WI38 (cell line): ENCODE measurements around the gene KLHL29.

Experiments used
- H3K4me3 ChIP-seq: 2 replicates; pipeline ENCODE4 v1.5.1; 2011; ENCODE audit warnings: low read depth, mild to moderate bottlenecking, control low read depth, low read length
- TF ChIP-seq, protein P1 (sequence below): IDR thresholded peaks from 2 replicates; pipeline ENCODE4 v1.5.1; 2012; ENCODE audit warnings: low read depth, mild to moderate bottlenecking, control low read depth, low read length

KLHL29 gene

GRCh38 chr2:23397478-23397877 lies 12.5 kb downstream of the KLHL29 start:
- no peak overlapping the region for H3K4me3 ChIP-seq
- TF ChIP-seq, protein P1, sequence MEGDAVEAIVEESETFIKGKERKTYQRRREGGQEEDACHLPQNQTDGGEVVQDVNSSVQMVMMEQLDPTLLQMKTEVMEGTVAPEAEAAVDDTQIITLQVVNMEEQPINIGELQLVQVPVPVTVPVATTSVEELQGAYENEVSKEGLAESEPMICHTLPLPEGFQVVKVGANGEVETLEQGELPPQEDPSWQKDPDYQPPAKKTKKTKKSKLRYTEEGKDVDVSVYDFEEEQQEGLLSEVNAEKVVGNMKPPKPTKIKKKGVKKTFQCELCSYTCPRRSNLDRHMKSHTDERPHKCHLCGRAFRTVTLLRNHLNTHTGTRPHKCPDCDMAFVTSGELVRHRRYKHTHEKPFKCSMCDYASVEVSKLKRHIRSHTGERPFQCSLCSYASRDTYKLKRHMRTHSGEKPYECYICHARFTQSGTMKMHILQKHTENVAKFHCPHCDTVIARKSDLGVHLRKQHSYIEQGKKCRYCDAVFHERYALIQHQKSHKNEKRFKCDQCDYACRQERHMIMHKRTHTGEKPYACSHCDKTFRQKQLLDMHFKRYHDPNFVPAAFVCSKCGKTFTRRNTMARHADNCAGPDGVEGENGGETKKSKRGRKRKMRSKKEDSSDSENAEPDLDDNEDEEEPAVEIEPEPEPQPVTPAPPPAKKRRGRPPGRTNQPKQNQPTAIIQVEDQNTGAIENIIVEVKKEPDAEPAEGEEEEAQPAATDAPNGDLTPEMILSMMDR = no peak

DNA sequence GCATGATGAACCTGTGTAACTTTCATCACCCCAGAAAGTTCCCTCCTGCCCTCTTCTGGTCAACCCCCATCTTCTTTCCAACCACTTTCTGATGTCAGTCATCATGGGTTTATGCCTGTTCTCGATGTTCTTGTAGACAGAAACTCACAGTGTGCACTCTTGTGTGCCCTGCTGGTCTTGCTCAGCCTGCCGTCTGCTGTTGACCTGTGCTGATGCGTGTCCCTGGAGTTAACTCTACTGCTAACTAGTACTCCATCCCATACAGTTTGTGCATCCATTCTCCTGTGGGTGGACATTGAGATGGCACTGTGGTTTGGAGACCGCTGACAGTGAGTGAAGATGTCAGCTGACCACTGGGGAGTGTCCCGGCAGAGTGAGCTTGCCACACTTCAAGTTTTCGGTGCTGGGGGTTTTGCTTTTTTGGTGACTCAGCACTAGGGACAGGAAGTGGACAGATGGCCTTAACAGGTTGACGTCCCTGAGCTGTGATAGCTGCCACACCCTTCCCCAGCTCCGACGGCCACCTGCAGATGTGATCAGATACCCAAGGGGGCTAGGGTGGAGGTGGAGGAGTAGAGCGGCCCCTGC lies 14.8 kb downstream of the KLHL29 start:
- TF ChIP-seq, protein P1 = no peak

GRCh38 chr2:23400703-23401102 lies 15.7 kb downstream of the KLHL29 start:
- H3K4me3 ChIP-seq = no peak overlapping the region
- TF ChIP-seq, protein P1 = no peak

More for the DNA sequence above, 14.8 kb downstream of the KLHL29 start:
- H3K4me3 ChIP-seq = no peak overlapping the region

DNA sequence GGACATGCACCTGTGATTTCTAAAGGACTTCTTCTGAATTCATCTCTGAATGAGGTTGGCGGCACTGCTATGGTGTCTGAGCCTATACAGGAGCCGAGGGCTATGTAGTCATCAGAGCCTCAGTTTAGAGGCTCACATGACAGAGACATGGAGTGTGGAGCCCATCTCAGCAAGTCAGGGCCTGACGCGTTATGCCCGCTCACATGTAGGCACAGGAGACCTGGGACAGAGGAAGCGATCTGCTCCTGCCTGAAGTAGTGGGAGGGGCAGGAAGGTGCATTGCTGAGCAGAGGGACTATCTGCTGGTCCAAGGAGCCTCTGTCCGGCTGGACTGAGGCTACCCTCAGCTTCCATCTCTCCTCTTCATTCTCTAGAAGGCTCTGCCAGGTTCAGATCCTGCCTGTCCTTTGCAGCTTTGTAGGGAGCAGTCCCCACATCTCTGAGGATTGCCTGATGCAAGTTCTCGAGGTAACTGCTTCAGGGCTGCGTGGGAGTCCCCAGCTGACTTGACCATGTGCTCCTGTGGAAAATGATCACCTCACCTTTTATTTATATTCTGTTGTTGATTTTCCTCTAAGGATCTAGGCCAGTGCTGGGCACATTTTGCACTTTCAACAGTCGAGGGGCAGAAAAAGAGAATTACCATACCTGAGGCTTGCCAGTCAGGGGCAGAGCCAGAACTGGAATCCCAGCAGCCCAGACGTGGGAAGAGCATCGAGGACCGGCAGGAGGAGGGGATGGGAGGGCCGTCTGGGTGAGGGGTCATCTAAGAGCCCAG lies 16.6 kb downstream of the KLHL29 start:
- TF ChIP-seq, protein P1 = no peak
- no peak overlapping the region for H3K4me3 ChIP-seq

DNA sequence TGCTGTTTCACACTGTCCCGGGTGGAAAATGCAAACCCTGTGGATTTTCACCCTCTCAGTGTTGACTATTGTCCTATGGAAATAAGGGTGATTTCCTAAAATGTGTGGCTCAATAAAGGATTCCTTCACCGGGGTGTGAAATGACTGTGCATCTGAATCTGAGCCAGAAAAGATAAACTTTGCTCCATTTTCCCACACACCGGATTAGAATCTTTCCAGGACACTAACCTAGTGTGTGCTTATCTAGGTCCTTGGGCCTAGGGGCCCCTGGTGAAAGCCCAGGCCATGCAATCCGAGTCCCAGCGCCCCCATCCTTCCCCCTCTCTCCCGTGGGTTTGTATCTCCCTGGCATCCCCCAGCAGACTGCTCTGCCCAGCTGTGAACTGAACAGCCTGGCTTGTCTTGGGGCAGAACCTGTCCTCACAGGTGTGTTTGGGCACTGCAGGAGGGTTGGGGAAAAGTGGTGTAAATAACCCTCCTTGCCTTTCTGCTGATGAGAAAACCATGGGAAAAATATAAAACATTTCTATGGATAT lies 17.3 kb downstream of the KLHL29 start:
- no peak overlapping the region for H3K4me3 ChIP-seq
- TF ChIP-seq, protein P1 = no peak

DNA sequence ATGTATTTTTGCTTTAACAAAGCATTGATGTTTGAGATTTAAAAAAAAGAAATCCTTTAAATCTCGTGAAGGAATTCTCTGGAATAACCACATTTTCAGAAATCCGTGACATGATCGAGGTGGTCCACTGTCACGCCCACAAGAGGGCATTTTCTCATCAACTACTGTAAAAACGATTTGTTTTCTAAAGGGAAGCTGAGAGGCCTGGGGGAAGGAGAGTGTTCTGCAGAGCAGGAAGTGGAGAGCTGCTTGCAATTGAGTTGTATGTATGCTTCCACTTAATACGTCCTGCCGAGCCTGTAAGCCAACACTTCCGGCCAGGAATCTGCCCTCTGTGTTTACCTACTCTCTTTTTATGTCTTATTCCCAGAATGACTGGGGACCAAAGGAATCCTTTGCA lies 19.4 kb downstream of the KLHL29 start:
- no peak overlapping the region; the same call in 1 of the 2 replicates for H3K4me3 ChIP-seq
- TF ChIP-seq, protein P1 = no peak

- no peak overlapping the region for H3K4me3 ChIP-seq
- TF ChIP-seq, protein P1 = no peak
Measured at GRCh38 chr2:23409248-23409647, 24.3 kb downstream of the KLHL29 start.
